Fibroblast of peridontal ligament (primary cell): Measurements from ENCODE around the gene FAM24B.
"Not testable (repeated sequence)": the region's sequence is repeated elsewhere in the genome, so short reads cannot be mapped to it uniquely, and the experiment has no call there.

Experiments
- DNase-seq: peaks from one replicate; pipeline ENCODE4 v3.0.0-alpha.2; 2010; ENCODE audit errors: extremely low read depth

Gene FAM24B

DNA sequence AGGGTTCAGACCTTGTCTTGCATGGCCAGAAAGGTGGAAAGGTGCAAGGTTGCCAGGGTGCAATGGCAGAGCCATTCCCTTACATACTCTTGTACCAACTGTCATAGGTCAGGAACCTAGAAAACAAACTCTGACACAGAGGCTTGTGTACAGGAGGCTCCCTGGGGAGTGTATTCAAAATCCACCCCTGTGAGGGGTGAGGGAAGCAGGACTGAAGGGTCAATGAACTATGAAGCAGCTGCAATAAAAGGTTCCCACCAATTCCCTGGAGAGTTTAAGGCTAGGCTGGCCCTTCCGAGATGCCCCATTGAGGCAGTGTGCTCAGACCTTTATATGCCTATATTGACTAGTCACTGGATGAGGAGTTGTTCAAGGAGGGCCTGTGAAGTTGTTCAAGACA is 19.9 kb downstream of the FAM24B start:
- DNase-seq: no peak

DNA sequence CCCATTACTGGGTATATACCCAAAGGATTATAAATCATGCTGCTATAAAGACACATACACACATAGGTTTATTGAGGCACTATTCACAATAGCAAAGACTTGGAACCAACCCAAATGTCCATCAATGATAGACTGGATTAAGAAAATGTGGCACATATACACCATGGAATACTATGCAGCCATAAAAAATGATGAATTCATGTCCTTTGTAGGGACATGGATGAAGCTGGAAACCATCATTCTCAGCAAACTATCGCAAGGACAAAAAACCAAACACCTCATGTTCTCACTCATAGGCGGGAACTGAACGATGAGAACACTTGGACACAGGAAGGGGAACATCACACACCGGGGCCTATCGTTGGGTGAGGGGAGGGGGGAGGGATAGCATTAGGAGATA is 21.3 kb downstream of the FAM24B start:
- DNase-seq: not testable (repeated sequence)

DNA sequence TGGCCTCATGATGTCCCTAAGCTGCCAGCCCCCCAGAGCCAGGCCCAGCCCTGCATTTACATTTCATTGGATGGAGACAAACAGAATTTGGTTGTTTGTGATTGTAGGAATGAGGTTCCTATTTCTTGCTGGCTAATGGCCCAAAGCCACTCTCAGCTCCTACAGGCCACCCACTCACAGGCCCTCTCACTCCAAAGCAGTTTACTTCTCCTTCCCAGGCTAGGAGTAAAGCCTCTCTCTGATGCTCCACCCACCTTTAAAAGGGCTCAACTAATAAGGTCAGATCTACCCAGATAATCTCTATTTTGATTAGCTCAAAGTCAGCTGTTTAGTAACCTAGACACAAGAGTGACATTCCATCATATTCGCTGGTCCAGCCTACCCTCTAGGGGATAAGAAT is 22.5 kb downstream of the FAM24B start:
- DNase-seq: no peak

DNA sequence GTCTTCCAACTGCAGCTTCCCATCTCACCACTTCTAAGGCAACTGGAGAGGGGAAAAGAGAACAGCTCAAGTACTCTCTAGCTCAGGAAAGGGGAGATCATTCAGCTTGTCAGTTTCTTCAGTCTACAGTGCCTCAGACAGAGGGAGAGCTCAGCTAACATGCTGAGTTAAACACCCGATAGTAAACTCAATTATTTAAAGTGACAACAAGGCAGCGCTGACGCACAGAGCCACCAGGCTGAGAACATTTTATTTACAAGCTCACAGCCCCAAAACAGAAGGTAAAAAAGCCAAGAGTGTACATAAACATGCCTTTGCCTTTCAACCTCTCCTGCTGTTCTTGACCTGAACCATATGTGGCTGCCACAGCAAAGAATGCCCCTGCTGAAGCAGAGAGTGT is 23.6 kb downstream of the FAM24B start:
- DNase-seq: no peak

DNA sequence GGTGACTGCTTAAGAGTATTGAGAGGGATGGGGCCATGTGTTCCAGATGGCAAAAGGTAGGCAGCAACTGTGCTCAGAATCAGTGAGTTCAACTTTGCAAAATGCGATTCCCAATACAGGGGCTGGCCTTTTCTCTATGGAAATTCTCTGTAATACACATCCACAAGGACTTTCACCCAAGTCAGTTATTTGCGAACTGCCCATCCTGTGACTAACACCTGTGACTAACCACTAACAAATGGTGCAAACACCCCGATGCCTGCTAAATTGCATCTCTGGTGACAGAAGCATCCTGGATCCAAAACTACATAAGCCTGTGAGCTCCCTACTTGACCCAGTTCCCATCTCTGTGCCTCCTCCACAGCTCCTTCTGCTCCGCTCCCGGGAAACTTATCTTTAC is 24.7 kb downstream of the FAM24B start:
- peak; percentile 47 for DNase-seq

DNA sequence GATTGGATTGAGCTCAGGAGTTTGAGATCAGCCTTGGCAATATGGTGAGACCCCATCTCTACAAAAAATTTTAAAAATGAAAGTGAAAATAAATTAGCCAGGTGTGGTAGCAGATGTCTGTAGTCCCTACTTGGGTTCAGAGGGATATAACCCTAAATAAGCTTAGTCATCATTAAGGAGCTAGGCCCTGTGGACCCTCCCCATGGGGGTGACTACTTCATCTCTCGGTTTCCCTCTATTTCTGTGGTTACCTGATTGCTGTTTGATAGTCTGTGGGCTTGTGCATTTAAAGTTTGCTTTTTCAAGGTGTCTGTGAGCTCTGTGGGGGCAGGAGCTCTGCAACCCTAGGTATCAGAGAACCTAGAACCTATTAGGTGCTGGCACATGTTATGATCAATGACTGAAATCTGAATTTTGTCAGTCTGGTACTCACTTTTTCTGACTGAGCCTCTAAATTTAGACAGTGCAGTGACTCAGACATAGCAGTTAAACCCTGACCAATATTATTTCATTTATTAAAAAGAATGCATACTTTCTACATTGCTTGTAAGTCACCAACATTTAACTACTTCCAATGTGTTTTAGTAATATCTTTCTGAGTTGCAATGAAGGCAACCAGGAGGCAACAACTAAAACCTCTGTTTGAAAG is 25.6 kb downstream of the FAM24B start:
- peak; percentile 40 for DNase-seq

DNA sequence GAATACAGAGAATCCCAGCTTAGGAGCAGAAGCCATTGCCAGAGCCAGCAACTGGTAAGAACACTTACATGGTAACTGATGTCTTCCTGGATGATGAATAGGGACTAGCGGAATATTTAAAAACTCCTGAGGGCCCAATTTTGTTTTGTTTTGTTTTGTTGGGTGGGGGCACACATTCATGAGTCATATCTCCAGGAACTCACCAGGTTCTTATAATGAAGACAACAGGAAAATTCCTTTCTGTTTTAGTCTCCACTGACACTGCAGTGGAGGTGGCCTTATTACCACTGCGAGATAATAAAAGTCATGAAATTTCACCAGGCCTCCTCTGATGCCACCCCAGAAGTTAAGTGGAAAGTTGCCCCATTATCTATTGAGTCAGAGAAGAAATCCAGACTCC is 27.1 kb downstream of the FAM24B start:
- DNase-seq: no peak

DNA sequence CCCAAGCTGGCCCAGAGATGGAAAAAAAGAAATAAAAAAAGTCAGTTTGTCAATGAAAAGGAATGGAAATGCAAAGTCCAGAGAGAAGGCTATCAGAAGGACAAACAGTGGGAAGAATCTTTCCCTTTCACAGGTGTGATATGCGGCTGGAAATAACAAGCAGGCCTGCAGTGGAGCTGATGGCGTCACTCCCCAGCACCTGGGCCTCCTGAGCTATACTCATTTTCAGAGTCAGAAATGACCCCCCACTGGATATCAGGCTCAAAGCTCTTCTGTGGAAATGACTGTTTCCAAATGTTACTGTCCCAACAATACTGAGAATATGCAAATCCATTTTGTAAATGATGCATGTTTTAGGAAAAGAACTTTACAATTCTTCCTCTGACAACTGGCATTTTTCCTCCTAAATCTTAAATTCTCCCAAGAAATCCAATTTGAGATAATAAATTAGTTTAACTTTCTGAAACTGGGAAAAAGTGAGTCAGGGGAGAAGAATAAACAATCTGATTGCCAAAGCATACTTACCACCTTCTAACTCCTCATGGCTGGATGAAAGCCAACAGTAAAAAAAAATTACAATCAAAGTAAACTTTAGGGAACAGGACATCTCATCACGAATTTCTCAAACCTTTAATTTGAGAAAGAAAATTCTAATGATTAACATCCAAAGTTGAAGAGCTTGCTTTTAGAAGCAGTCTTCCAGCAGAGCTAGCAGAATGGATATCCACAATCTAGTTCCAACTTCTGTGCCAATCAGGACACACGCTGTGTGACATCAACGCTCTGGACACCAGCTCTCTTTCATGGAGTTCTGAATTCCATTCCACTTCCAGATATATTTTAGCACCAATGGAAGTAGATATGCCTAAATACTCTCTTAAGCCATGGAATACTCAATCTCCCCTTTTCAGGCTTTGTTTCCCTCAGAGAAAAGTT is 28.4 kb downstream of the FAM24B start:
- DNase-seq: peak; percentile 66

DNA sequence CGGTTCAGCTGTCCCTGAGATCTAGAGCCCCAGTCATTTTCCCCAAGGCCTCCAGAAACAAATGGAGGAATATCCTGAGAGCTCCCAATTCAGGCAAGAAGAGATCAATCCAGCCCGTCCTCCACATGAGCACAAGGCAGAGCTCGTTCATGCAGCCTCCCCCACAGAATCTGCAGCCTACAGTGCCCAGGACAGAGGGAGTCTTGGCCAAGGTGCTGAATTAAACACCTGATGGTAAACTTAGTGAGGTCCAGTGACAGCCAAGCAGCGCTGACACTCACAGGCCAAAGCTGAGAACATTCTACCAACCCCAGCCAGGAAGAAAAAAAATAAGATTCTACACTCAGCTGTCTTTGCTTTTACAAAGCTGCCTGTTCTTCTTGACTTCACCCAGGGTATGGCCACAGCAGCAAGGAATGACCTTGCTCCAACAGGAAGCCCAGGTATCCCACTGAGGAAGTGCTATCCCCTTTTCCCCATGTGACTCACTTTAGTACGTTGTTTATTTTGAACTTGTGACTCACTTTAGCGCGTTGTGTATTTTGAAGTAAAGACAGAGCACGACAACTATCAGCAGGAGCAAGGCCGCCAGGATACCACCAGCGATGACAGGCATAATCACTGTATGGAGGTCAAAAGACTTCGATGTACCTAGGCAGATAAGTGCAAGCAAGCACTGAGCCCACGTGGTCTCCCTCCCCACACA is 29.3 kb downstream of the FAM24B start:
- no peak for DNase-seq

DNA sequence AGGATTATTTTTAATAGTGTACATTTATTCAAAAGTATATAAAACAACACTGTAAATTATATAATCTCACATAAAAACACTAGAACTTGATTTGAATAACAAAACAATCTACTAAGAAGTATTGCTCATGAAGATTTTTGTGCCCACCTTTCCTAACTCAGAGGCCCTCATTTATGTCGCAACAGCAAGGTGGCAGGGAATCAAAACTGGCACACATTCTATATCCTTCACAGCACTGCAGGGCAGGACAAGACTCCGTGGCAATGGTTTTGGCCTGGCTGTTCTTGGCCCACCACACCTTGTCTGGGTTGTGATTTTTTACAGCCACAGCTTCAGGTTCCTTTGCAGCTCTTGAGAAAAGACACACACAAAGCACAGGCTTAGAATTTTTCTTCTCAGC is 30.3 kb downstream of the FAM24B start:
- no peak for DNase-seq

DNA sequence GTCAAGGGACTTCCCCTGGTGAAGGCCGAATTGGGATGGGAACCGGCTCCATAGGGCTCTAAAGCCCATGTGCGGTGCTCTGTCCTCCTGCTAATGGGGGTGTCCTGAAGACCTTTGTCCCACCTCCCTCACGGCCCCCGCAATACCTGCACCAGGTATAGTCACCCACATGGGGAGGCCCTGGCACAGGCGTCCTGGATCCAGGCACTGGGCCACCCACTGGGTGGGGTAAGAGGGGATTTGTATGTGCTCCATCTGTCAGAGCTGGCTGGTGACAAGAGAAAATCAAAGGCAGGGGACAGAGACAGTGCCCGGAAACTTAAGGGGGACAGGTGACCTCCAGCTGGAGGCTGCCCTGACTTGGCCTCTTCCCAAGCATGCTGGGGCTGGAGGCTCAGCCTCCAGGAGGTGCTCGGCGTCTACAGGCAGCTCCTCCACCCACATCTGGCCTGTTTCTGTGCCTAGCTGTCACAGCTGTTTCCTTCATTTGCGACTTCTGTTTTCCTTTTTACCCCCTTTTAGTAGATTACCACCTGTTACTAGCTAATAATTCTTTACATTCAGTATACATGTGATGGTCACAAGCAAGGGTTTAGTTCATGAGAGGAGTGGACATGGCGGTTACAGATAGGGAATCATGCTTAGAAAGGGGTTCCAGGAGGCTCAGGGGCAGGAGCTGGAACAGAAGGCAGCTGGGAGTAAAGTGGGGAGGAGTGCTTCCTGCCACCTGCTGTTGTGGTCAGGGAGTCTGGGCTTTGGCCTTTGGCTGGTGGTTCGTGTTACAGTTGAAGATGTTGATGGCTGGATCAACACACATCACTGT is 31.4 kb downstream of the FAM24B start:
- no peak for DNase-seq

DNA sequence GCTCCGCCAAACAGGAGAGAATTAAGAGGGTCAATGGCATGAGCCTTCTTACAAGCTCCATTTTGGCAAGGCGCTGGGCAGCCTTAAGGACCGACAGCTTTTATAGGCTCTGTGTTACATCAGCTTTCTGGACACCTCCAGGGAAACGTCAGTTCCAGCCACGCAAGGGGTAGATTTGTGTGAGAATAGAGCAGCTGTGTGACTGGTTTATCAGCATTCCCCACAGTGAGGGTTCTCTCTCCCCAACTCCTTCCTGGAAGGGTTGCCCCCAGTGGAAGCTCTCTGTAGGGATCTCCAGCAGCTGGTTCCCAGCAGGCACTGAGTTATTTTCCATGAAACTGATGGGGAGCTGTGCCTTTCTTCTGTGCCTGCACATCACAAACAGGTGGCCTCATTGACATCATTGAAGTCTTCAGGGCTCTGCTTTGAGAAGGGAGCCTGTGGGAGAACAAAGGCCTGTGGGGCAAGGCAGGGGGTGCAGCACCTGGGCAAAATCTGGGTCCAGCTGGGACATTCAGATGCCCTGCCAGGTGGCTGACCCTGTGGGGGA is 33.5 kb downstream of the FAM24B start, which contains the start of gene CUZD1:
CUZD1 (minus strand) TSS at position 75 of the 550 bp plus-strand sequence; CDS start at position 61, 14 bp downstream.
- DNase-seq: no peak

DNA sequence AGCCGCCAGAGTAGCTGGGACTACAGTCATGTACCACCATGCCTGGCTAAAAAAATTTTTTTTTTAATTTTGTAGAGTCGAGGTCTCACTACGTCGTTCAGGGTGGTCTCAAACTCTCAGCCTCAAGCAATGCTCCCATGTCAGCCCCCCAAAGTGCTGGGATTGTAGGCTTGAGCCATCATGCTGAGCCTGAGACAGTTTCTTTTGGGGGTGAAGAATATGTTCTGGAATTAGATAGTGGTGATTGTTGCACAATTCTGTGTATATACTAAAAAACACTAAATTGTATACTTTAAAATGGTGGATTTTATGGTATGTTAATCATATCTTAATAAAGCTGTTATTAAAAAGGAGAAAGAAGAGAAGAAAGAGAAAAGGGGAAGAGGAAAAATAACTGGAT is 35.2 kb downstream of the FAM24B start:
- DNase-seq: no peak

DNA sequence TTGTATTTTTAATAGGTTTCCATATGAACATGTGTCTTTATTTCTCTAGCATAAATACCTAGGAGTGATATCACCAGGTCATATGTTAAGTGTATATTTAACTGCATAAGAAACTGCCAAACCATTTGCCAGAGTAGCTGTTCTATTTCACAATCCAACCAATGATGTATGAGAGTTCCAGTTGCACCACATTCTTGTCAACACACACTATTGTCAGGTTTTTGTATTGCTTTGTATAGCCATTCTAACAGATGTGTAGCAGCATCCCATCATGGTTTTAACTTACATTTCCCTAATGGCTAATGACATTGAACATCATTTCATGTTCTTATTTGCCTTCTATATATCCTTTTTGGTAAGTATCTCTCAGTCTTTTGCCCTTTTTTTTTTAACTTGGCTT is 37.8 kb downstream of the FAM24B start:
- DNase-seq: no peak

DNA sequence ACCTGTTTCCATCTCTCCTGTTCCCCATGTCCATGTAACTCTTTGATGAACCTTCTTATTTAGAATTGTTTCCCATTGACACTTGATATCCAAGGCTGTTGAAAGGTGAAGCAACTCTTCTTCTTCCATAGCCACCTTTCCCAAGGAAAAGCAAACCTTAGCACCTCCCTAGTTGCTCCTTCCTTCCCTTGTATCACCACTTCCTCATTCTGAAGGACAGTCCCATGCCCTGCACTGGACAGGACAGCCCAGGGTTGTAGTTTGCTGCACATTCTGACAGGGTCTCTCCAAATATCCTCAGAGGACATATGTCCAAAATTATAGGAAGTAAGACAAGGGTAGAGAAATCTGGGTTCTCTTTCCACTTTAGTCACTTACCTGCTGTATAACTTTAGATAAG is 39.9 kb downstream of the FAM24B start:
- DNase-seq: no peak

DNA sequence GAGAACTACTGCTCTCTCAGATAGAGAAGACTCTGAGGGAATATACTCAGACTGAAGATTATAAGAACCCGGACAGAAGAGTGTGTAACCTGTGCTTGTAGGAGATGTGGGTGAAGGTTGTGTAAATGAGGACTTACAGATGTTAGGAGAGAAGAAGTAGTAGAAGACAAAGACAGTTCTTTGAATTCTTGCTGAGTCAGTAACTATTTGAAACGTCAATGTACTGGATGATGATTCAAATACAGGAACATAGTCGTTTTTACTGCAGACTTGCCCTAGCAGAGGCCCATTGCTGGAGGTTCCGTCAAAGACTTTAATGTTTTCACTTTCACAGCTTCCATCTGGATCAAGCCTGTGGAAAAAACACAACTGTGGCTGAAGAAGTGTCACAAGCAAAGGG is 40.5 kb downstream of the FAM24B start:
- DNase-seq: no peak

DNA sequence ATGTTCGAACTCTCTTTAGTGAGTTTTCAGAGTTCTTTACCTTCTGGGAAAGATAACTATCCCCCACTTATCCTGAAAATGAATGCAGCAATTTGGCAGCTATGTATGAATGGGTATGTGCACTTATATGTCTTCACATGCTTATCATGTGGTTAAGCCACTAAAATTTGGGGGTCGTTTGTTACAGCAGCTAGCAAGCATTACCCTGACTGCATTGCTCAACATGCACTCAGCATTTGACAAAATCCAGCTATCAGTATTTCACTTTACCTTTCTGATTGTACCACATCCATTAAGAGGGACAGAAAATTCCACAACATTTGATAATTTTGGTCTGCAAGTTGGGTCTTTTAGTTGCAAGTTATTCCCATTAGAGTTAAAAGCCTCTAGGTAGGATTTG is 43.5 kb downstream of the FAM24B start:
- no peak for DNase-seq

DNA sequence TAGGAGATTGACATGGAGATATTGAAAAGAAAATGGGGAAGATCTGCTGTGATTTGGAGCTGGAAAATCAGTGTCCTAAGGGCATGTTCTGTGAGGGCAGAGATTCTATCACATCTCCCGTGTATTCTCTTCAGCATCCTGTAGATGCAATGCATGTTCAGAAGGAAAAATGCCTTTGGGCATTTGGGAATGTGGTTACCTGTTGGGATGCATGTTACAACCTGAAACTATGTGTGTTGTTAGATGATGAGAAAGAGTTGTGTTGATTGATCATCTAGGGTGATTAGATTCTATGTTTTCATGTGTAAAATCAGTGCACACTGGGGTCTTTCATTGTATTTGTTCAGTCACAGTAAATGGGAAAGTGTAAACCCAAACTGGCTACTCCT is 48.4 kb downstream of the FAM24B start:
- DNase-seq: no peak

DNA sequence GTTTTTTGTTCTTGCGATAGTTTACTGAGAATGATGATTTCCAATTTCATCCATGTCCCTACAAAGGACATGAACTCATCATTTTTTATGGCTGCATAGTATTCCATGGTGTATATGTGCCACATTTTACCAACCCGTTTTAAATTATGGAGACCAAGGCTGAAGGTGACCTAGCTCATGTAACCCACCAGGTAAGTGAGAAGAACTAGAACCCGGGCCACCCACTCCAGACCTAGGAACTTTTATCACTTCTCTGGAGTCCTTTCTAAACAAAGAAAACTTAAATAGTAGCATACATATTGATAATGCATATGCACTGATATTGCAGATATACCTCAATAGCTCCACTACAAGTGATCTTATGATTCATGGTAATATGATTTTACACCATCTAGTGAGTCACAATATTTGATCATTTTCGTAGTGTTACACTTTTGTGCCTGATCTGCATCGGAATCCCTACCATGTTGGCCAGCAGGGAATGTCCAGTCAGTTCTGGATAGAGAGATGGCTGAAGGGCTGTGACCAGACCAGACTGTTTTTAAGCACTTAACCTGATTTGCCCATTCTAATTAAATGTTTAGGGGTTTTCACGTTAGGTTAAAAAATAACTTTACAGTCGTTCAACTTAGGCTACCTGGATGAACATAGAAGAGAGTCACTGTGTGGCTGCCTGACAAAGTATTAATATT is 49.0 kb downstream of the FAM24B start:
- DNase-seq: no peak

DNA sequence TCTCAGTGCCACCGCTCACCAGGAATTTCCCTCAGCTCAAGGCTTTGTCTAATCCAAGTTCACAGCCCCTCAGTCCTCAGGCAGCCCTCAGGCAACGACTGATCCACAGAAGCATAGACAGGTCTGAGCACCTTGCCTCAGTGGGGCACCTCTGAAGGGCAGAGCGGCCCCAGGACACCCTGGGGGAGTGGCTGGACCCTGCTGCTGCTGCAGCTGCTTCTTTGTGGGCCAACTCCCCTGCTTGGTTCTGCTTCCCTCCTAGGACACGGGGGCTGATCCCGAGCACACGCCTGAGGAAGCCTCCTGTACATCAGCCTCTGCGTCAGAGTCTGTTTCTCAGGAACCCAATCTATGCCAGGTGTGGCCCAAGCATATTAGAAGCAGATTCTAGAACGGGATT is 49.9 kb downstream of the FAM24B start:
- no peak for DNase-seq
